NAMALWA (cell line): ENCODE measurements around the gene BICD1.
"Not testable (repeated sequence)": the region's sequence is repeated elsewhere in the genome, so short reads cannot be mapped to it uniquely, and the experiment has no call there.

Experiments
- DNase-seq: peaks from one replicate; pipeline ENCODE4 v3.0.0-alpha.2; 2015; ENCODE audit warnings: low spot score

The BICD1 gene

DNA sequence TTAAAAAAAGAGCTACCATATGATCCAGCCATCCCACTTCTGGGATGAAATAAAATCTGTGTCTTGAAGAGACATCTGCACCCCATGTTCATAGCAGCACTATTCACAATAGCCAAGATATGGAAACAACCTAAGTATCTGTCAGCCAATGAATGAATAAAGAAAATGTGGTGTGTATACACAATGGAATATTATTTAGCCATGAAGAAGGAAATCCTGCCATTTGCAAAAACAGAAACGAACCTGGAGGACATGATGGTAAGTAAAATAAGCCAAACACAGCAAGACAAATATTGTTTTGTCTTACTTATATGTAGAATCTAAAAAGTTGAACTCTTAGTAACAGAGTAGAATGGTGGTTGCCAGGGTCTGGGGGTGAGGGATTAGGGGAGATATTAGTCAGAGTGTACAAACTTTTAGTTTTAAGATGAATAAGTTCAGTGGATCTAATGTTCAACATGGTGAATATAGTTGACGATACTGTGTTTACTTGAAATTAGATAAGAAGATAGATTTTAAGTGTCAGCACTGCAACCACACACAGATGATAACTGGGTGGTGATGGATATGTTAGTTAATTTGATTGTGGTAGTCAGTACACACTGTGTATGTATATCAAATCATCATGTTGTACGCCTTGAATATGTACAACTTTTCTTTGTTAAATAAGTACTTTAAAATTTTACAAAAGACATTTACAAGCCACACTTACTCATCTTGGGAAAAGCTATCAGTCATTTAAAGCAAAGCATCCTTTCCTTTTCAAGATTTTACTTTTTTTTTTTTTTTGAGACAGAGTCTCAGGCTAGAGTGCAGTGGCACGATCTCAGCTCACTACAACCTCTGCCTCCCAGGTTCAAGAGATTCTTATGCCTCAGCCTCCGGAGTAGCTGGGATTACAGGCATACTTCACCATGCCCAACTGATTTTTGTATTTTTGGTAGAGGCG lies 89.9 kb downstream of the BICD1 start:
- no peak for DNase-seq

DNA sequence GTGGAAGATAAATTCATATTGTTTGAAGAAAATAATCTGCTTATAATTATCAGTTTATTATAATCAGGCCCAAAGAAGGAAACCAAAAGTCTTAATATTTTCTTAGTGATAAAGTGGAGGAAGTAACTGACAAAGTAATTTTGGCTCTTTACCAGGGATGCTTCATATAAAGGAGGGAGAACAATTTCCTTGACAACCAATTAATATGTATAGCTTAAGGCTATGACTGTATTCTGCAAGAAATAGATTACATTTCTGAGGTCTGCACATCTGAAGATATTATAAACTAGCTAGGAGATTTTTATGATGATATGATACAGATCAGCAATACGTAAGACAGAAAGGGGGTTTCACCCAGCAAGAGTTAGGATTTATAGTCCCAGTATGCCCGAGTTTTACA lies 90.8 kb downstream of the BICD1 start:
- DNase-seq, result no peak

DNA sequence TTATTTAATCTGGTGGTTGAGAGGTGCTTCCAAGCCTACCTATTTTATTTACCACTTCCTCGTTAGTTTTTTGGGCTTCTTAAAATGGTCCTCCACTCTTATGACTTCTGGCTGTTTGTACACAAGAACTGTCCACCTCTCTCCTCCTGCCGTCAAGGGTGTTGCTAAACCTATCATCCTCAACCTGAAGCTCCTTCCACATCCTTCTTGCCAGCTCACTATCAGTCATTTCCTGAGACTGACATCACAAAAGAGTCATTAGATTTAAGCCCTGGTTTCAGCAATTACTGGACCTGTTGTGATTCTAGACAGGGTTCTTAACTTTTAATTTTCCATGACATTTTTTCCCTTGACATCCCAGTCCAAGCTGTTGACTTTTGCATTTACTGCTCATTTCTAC lies 91.9 kb downstream of the BICD1 start:
- no peak for DNase-seq

DNA sequence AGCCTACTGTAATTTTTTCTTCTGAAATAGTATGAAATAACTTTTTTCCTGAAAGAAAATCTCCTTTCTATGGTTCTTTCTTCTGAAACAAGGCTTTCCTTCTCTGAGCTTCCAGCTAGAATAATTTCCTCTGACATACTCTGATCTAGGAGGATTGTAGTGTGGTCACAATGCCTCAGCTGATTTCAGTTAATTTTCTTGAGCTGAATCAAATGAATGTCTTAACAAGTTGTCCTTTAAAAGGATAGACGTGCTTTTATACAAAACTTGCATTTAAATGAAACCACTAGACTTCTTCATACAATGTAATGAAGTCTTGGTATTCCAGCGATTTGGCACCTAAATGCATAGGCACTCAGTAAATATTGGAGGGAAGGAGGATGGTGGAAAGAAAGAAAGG lies 94.4 kb downstream of the BICD1 start:
- no peak for DNase-seq

DNA sequence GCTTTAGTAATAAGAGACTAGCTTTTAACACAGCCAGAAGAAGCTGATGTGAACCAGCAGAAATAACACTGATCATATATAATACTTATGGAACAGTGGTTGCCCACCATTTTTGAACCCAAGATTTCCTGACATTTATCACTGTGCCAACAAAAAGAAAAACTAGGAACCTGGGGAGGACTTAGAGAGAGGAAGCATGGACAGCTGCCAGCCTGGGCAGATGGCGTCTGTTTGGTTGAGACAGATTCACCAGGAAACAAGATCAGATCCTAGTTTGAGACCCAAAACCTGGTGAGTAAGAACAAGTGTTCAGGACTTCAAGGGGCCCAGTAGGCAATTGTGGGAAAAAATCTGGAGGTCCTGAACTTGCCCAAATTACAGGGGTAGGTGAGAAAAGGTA lies 95.3 kb downstream of the BICD1 start:
- DNase-seq, result no peak

DNA sequence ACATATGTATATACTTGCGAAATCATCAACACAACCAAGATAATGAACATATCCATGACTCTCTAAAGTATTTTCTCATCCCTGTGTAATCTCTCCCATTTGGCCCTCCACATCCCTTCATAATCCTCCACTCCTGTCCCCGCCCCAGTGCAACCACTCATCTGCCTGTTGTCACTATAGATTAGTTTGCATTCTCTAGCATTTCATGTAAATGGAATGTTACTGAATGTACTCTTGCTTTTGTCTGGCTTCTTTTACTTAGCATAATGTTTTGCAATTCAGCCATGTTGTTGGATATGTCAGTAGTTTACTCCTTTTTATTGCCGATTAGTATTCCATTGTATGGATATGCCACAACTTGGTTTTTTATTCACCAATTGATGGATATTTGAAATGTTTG lies 99.1 kb downstream of the BICD1 start:
- DNase-seq, result no peak

DNA sequence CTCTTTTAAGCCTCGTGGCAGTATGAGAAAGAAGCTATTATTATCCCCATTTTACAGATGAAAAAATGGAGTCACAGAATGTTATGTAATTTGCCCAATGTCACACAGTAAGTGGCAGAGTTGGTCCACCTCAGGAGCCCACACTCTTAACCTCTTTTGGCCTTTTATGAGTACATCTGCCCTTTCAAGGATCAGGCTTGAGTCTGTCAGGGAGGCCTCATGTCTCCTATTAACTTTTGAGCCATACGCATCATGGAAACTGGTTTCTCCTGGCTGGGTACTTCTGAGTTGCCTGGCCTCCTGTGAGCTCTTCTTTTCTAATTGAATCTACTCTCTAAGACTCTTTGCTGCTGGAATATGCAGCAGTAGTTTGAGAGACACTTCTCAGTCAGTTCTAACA lies 101.7 kb downstream of the BICD1 start:
- DNase-seq, result no peak

DNA sequence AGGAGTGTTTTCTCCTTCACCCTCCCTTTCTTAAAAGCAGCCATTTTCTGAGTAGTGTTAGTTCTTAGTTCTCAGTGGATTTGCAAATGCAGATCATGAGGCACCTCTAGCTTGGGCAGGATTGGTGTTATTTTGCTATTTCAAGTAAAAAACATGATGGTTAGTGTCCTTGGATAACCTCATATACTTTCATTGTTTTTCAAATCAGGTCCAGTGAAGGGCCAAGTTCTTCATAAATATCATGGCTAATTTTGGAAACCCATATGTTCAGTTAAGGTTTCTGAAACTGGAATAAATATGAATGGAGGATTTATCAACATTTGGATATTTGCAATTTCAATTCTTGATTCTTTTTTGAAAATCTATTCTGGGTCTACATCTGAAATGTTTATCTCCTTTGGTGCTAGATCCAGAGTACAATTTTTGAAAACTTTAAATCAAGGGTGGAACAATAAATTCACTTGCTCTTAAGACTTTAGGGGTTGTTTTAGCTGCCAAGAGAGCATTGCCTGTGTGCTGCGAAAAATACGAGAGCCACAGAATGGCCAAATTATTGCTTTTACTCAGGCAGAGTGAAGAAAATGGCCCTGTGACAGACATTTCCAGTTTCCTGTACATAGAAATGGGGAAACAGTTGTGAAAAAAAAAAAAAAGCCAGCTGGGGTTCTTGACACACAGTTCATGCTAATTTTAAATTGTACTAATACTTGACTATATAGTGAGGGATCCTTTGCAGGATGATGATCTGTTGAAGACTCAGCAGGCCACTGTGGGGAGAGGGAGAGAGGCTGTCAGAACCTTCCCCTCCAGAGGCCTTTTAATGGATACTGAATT lies 104.6 kb downstream of the BICD1 start:
- no peak for DNase-seq

DNA sequence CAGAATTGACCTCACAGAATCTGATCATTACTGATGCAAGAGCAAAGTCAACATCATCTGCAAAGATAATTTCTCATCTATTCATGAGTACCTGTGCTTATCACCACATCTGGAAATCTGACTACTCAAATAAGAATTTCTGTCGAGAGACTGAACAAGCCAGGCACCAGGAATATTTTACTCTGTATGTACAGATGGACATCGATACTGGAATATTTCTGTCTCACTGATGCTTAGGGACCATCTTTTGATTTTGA lies 105.2 kb downstream of the BICD1 start:
- no peak for DNase-seq

DNA sequence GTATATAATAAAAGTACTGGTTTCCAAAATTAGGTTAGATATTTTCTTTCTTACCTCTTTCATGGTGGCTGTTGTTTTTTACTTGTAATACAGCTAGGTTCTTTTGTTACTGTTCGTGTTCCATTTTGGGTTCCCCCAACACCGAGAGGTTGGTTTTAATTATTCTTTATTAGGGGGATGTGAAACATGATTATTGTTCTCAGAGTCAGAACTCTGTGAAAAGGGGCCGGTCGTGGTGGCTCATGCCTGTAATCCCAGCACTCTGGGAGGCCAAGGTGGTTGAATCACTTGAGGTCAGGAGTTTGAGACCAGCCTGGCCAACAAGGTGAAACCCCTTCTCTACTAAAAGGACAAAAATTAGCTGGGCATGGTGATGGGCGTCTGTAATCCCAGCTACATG lies 108.1 kb downstream of the BICD1 start:
- no peak for DNase-seq

DNA sequence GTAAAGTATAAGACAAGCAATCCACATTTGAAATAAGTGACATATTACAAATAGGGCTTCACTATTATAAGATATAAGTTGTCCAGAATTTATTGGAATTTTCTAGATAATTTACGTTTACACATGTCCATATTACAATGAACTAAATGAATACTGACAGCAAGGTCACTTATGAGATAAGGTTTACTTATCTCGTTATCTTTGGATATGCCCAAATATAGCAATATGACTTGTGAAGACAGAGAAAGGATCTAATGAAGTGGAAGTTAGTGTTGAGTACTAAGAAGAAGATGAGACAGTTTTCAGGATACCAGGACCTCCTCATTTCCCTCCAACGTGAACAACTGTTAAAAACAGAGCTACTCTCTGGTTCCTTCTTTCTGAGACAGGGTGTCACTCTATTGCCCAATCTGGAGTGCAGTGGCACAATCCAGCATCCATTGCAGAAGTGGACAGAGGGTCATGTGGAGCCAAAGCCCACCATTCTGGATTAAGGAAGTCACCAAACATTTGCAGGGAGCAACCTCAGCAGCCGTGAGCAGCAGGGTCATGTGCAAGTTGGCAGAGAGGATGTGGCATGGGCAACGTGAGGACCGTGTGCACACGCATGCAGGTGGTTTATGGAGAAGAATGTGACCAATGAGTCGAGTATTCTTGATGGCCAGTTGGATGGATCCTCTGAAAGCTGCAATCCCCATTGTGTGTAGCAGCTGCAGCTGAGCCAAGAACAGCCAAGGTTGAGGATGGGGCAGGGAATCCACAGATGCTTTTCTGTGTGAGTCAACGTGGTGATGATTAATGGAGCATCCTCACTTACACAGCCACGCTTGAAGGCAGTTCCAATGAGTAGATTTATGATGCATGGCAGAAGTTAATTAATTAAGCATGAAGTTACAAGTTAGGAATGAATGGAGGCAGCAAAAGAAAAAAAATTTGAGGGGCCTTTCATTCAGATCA lies 111.0 kb downstream of the BICD1 start:
- DNase-seq, result no peak

DNA sequence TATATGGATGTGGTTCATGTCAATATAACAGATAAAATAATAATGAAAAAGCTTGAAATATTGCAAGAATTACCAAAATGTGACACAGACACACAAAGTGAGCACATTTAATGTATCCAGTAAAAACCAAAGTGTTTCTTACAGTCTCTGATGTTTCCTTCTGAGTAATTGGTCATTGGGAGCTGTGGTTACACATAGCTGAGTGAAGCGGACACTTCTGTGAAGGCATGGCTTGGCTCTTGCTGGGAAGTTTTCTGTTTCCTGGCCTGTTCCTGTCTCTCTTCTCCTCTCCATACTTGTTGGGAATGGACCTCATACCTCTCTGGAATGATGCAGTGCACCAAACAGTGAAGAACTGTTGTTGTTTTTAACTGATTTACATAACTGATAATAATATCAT lies 117.3 kb downstream of the BICD1 start:
- DNase-seq, result no peak

DNA sequence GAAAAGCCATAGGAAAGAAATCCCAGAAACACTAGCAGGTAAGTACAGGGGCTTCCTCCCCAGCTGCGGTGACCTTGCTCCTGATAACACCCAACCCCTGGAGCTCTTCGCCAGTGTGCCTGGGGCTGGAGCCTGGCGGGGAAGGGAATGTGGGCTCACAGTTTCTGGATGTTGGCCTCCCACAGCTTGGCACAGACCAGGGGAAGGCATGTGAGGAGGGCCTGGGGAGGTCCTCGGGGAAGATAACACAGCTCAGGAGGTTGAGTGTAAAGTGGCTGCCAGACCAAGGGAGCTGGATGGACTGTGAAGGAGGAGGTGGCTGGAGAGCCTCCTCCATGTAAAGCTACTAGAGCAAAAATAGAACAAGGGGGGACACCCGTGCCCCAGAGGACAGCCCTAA lies 120.1 kb downstream of the BICD1 start:
- DNase-seq, result no peak

DNA sequence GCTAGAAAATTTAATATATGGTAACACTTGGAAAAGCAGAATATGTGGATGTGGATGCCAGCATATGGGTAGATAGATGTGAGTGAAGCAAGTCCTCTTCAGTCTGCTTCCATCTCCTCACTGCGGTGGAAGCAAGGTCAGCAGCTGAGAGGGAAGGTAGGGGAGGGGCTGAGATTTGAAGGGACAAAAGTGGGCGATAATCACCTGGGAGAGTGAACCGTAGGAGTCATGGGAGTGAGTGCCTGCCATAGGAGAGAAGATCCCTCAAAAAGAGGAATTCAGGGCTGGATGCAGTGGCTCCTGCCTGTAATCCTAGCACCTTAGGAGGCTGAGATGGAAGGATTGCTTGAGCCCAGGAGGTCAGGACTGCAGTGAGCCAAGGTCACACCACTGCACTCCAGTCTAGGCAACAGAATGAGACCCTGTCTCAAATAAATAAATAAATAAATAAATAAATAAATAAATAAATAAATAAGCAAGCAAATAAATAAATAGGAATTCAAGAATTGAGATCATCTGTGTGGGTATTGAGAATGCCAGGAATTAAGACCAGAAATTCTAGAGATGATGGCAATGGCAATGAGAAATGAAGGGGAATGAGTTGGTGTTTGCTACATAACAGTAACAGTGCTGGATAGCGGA lies 123.4 kb downstream of the BICD1 start:
- DNase-seq, result no peak

DNA sequence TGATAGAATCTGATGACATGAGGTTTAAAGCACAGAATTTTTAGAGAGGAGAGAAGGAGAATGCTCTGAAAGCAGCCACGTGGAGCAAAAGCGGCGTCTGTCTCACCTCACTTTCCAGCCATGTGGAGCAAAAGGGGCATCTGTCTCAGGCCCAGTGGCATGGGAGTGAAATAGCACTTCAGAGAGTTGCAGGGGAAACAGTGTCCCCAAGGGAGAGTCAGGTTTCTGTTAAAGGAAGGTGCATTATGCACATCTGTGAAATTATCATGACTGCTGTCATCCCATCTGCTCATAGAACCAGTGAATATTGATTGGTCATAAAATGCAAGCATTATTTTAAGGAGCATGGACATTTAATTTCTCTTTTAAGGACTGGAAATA lies 124.0 kb downstream of the BICD1 start:
- peak; percentile 77 for DNase-seq

DNA sequence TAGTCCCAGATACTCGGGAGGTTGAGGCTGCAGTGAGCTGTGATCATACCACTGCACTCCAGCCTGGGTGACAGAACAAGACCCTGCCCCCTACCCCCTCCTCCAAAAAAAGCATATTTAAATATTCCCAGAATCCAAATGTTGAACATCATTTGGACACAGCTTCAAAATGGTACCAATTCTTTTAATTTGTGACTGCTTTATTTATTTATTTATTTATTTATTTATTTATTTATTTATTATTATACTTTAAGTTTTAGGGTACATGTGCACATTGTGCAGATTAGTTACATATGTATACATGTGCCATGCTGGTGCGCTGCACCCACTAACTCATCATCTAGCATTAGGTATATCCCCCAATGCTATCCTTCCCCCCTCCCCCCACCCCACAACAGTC lies 124.7 kb downstream of the BICD1 start:
- DNase-seq, result not testable (repeated sequence)

DNA sequence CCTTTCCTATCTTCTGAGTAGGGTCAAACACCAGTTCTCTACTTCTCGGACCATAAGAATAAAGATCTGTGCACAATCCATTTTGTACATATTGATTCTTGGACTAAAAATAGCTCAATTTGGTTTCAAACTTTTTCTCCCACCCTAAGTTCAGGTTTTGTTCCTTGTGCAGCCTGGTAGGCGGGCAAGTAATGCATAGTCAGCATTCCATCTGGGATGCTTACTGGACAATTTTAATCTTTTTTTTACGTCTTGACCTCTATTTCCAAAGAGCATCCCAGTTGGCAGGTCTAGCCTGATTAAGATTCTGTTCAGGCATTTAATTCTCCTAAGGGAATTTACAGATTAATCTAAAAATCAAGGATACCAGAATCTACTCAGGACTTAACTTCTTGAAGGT lies 126.9 kb downstream of the BICD1 start:
- DNase-seq, result no peak

DNA sequence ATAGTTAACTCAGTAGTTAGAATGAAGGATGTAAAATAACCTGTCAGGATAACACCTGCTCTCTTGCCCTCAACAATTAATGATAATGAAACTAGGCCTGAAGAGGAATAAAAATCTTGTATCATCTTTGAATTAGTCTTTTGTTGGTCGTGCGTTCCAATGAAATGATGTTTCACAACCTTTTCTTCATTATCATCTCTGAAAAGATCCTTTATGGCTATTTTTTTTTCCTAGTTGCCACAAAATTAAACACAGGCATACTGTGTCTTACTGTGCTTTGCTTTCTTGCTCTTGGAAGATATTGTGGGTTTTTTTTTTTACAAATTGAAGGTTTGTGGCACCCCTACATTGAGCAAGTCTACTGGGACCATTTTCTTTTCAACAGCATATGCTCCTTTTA lies 128.6 kb downstream of the BICD1 start:
- DNase-seq, result no peak

DNA sequence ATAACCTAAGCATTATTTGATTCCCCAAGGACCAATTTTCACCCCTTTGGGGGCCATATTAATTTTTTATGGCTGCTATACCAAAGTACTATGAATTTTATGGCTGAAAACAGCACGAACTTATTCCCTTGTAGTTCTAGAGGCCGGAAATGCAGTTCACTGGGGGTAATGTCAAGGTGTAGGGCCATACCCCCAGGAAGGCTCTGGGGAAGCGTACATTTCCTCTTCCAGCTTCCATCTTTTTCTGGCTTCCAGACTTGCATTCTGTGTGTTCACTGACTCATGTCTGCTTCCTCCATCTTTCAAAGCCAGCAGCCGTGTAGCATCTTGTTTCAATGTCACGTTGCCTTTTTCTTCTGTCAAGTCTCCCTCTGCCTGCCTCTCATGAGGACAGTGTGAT lies 133.5 kb downstream of the BICD1 start:
- no peak for DNase-seq

DNA sequence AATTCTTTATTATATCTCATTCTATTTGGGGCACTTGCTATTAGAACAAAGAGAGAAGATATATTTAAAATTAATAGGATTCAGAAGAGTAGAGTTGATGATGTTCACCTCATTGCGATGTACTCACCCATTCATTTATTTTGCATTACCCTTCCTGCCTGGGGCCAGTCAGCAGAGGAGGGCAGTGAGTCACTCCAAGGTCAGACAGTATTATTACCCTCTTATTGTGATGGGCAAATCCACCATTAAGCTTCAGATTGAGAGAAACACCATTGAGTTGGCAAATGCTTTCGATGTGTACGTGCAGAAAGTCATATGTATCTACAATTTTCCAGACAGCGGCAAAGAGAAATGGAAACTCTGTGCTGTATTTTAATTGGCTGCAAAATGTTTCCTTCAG lies 134.2 kb downstream of the BICD1 start:
- no peak for DNase-seq

DNA sequence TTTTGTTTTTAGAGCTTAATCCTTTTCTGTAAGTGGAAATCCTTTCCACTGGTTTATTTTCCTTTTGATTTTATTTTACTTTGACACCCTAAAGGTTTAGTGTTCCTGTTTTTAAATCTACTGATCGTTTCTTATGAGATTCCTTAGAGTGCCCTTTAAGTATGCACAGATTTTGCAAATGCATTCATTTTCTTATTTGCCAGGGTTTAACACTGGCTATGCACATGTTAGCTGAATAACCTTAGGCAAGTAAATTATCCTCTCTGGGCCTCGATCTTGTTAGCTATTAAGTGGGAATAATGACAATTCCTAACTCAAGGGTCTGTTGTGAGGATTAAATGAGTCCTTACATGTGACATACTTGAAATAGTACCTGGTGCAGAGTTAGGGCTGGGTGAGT lies 136.0 kb downstream of the BICD1 start:
- no peak for DNase-seq
